ACC112 (cell line): ENCODE results near the gene DENND1C.

ENCODE experiments used
- H2AFZ ChIP-seq: fragments of 200-600 bp; sonication (generic); one replicate; pipeline ENCODE4 v1.6.0; 2017; ENCODE audit warnings: antibody characterized with exemption, low read length; ENCODE audit not compliant: unreplicated experiment
- H3K27ac ChIP-seq: fragments of 200-600 bp; sonication (generic); 2 replicates; pipeline ENCODE4 v1.5.1; 2014; ENCODE audit warnings: low read depth, mild to moderate bottlenecking, antibody characterized with exemption, low read length, moderate library complexity
- H3K27me3 ChIP-seq: fragments of 200-600 bp; sonication (generic); 2 replicates; pipeline ENCODE4 v1.6.1; 2014; ENCODE audit warnings: mild to moderate bottlenecking, antibody characterized with exemption, low read length, moderate library complexity, mixed read lengths; ENCODE audit not compliant: insufficient read depth
- H3K36me3 ChIP-seq: fragments of 200-600 bp; sonication (generic); 2 replicates; pipeline ENCODE4 v1.6.1; 2016; ENCODE audit warnings: mild to moderate bottlenecking, antibody characterized with exemption, low read length, moderate library complexity, mixed read lengths; ENCODE audit not compliant: insufficient read depth
- H3K4me1 ChIP-seq: fragments of 200-600 bp; sonication (generic); one replicate; pipeline ENCODE4 v1.6.1; 2016; ENCODE audit warnings: low read length, mixed read lengths; ENCODE audit not compliant: insufficient read depth, unreplicated experiment, control insufficient read depth
- H3K4me3 ChIP-seq: fragments of 200-600 bp; sonication (generic); 2 replicates; pipeline ENCODE4 v1.5.1; 2014; ENCODE audit warnings: mild to moderate bottlenecking, low read depth, low read length
- H3K79me2 ChIP-seq: fragments of 200-600 bp; sonication (generic); one replicate; pipeline ENCODE4 v1.6.0; 2016; ENCODE audit warnings: low read length; ENCODE audit not compliant: control insufficient read depth, unreplicated experiment, insufficient read depth

The DENND1C gene

DNA sequence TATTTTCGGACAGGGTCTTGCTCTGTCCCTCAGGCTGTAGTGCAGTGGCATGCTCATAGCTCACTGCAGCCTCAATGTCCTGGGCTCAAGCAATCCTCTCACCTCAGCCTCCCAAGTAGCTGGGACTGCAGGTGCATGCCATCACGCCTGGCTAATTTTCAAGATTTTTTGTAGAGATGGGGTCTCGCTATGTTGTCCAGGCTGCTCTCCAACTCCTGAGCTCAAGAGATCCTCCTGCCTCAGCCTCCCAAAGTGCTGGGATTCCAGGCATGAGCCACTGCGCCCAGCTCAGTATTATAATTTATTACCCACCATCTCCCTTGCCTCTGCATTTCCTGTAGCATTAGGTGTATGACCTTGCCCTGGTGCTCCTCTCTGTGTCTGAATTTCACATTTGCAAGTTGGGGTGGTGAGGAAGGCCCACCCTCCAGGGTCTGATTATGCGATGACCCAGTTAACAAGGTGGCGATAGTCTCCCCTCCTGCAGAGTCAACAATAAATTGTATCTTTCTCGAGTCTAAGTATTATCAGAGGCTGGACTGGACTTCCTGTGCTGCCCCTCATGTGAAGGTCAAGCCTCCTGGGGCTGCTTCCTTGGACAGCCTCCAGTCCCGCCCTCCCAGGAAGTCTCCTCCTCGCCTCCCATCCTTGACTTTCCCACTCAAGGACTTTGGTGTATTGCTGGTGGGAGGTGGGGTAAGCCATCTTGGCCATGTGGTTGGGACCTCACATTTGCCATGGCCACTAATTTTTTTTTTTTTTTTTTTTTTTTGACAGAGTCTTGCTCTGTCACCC is 22.0 kb upstream of the DENND1C start:
- H3K27ac ChIP-seq: no peak overlapping the region
- peaks cover 31% of the 10 kb centered on the region for H3K27me3 ChIP-seq
- H3K79me2 ChIP-seq: no peaks in the 10 kb centered on the region
- H2AFZ ChIP-seq: no peak overlapping the region
- H3K36me3 ChIP-seq: no peaks in the 10 kb centered on the region
- H3K4me1 ChIP-seq: no peaks in the 10 kb centered on the region
- no peak overlapping the region for H3K4me3 ChIP-seq

DNA sequence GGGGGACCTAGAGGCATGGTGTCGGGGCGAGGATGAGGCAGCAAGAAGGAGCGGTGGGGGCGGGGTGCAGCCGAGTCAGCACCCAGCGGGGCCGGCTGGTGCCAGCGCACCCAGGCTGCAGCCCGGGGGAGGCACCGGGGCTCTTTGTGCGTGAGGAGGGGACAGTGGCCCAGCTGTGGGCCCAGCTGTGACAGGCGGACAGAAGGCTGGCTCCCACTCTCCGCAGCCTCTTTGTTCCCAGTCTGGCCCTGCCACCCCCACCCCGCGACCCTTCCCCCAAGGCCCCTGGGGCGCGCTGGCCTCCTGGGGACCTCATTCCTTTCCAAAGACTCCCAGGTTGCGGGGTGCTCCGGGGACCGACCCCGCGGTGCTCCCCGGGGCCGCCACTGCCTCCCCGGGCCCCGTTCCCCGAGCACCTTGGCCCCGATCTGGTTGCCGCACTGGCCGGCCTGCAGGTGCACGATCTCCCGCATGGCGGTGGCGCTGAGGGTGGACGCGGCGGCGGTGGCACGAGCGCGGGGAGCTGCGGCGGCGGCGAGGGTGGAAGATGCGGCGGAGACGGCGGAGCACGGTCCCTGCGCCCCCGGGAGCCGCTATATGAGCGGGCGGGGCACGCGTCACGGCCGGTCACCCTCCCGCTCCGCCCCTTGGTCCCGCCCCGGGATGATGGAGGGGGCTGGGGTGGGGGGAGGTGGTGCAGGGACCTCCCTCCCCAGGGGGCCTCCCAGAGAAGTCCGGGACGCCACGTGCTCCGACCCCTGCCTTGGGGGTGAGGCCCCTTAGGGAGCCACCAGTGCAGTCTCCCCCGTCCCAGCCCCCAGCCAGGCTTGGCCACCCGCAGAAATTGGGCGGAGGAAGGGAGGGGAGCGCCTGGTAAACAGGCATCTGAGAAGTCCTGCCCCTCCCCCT is 20.4 kb upstream of the DENND1C start, which contains the start of gene TUBB4A:
TSS of gene TUBB4A (minus strand) at position 570 of the 909 bp plus-strand sequence. CDS start at position 473, 97 bp downstream.
- H3K27ac ChIP-seq: no peak within 1 kb of the TSS
- peaks cover 31% of the 10 kb centered on the region for H3K27me3 ChIP-seq
- H3K4me3 ChIP-seq: peak within 1 kb of the TSS; percentile 62
- no peaks in the 10 kb centered on the region for H3K4me1 ChIP-seq
- no peak within 1 kb of the TSS for H2AFZ ChIP-seq
- no peaks in the 10 kb centered on the region for H3K79me2 ChIP-seq
- H3K36me3 ChIP-seq: no peaks in the 10 kb centered on the region

DNA sequence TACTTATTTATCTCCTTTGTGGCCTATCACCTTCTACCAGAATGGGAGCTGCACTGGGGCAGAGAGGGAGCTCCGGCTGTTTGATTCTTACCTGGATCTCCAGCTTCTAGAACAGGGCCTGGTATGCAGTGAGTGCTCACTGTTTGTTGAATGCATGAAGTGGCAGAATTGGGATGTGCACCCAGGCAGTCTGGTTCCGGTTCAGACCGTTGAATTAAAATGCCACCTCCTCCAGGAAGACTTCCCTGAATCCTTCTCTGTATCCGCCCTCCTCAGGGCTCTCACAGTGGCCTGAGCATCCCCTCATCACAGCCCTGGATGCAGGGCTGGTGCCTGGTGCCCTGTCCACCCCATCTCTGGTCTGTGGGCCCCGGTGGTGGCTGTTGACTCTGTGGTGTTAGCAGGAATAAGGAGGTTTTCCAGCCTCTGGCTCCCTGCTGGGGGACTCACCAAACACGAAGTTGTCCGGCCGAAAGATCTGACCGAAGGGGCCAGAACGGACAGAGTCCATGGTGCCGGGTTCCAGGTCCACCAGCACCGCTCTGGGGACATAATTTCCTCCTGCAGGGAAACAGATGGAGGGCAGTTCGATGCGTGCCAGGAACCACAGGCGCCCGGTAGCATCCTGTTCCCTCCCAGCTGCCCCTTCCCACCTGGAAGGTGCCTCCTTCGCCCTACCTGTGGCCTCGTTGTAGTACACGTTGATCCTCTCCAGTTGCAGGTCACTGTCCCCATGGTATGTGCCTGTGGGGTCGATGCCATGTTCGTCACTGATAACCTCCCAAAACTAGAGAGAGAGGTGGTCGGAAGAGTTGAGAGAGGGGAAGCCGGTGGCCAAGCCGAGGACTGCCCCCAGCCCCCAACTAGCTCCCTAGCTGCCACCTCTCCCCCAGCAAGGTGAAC is 19.5 kb upstream of the DENND1C start:
- Histone ChIP-seq H3K36me3 (no peaks in the 10 kb centered on the region), H3K4me1 (no peaks in the 10 kb centered on the region), H3K79me2 (no peaks in the 10 kb centered on the region), H2AFZ (no peak overlapping the region), H3K27me3 (peaks cover 31% of the 10 kb centered on the region), H3K27ac (no peak overlapping the region), H3K4me3 (no peak overlapping the region)

DNA sequence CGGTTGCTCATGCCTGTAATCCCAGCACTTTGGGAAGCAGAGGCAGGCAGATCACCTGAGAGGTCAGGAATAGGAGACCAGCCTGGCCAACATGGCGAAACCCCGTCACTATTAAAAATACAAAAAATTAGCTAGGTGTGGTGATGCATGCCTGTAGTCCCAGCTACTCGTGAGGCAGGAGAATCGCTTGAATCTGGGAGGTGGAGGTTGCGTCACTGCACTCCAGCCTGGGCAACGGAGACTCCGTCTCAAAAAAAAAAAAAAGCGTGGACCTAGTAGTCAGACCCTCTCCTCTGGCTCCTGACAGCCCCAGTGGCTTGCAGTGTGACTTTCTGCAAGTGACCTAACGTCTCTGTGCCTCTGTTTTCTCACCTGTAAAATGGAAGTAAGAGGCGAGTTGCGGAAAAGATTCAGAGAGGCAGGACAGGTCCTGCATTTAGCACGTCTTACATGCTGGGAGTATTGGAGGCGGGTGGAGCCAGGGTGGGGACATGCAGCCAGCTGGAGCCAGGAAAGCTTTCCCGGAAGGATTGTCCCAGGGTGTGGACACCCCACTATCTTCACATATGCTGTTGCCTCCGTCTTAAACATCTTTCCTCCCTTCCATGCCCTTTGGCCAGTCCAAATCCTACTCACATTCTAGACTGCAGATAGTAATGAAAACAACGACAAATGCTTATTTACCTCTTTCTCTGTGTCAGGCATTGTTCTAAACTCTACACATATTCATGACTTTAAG is 17.6 kb upstream of the DENND1C start:
- no peaks in the 10 kb centered on the region for H3K79me2 ChIP-seq
- peaks cover 31% of the 10 kb centered on the region for H3K27me3 ChIP-seq
- no peaks in the 10 kb centered on the region for H3K36me3 ChIP-seq
- H3K4me3 ChIP-seq: no peak overlapping the region
- no peaks in the 10 kb centered on the region for H3K4me1 ChIP-seq
- H2AFZ ChIP-seq: no peak overlapping the region
- H3K27ac ChIP-seq: no peak overlapping the region

DNA sequence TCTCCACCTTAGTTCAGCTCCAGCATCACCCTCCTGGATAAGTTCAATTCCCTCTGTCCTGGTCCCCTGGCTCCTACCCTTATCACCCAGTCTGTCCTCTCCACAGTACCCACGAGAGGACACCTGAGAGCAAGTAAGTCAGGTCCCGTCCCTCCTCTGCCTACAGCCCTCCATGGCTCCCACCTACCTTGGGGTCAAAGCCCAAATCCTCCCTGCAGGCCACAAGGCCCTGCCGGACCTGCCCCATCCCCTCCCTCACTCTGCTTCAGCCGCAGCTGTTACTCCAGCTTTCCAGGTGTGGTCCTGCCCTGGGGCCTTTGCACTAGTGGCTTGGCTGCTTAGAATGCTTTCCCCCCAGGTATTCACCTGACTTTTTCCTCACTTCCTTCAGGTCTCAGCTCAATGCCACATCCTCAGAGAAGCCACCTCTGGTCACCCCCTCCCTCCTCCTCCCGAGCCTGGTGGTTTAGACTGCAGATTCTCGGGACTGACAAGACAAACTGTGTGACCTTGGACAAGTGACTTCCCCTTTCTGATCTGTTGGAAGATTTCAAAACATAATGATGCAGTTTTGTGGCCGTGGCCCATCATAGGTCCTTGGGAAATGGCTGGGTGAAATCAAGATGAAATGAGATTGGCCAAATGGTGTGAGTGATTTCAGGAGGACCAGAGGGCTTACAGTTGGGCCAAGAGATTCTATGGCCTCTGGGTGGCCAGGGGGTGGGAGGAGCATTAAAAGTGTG is 16.9 kb upstream of the DENND1C start:
- Histone ChIP-seq H3K27me3 (peaks cover 31% of the 10 kb centered on the region), H2AFZ (no peak overlapping the region), H3K27ac (no peak overlapping the region), H3K4me3 (no peak overlapping the region), H3K79me2 (no peaks in the 10 kb centered on the region), H3K36me3 (no peaks in the 10 kb centered on the region), H3K4me1 (no peaks in the 10 kb centered on the region)

DNA sequence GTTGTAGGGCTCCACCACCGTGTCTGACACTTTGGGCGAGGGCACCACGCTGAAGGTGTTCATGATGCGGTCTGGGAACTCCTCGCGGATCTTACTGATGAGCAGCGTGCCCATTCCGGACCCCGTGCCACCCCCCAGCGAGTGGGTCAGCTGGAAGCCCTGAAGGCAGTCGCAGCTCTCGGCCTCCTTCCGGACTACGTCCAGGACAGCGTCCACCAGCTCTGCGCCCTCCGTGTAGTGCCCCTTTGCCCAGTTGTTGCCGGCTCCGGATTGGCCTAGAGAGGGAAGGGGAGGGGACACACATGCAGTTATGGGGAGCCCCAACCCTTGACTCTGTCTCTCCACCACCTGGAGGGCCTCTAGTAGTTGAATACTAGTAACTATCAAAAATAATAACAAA is 14.4 kb upstream of the DENND1C start:
- no peaks in the 10 kb centered on the region for H3K4me1 ChIP-seq
- H3K4me3 ChIP-seq: no peak overlapping the region
- H3K79me2 ChIP-seq: no peaks in the 10 kb centered on the region
- H3K36me3 ChIP-seq: no peaks in the 10 kb centered on the region
- H2AFZ ChIP-seq: no peak overlapping the region
- peaks cover 12% of the 10 kb centered on the region for H3K27me3 ChIP-seq
- H3K27ac ChIP-seq: no peak overlapping the region

DNA sequence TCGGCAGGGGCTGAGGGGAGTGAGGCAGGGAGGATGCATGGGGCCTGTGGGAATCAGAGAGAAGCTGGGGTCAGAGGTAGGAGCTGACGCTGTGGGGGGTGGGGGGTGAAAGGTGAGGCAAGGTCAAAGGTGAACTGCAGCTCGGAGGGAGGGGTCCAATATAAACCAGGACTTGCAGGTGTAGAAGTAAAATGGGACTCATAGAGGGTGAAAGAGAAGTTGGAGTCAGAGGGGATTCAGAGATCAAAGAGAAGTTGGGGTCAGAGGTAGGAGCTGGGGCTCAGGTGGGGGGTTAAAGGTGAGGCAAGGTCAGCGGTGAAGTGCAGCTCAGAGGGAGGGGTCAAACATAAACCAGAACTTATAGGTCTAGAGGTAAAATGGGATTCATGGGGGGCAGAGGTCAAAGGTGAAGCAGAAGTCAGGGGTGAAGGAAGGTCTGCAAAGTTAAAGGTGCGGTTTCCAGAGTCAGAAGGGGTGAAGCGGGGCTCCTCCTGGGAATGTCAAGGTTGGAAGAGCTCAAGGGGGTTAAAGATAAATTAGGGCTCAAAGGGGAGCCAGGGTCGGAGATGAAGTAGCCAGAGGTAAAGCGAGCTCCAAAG is 12.9 kb upstream of the DENND1C start:
- H3K4me3 ChIP-seq: no peak overlapping the region
- no peaks in the 10 kb centered on the region for H3K36me3 ChIP-seq
- no peak overlapping the region for H2AFZ ChIP-seq
- no peaks in the 10 kb centered on the region for H3K4me1 ChIP-seq
- H3K79me2 ChIP-seq: no peaks in the 10 kb centered on the region
- H3K27me3 ChIP-seq: 0 out of 2 replicates have a peak, but pooled peaks cover 5% of the 10 kb centered on the region
- no peak overlapping the region for H3K27ac ChIP-seq

DNA sequence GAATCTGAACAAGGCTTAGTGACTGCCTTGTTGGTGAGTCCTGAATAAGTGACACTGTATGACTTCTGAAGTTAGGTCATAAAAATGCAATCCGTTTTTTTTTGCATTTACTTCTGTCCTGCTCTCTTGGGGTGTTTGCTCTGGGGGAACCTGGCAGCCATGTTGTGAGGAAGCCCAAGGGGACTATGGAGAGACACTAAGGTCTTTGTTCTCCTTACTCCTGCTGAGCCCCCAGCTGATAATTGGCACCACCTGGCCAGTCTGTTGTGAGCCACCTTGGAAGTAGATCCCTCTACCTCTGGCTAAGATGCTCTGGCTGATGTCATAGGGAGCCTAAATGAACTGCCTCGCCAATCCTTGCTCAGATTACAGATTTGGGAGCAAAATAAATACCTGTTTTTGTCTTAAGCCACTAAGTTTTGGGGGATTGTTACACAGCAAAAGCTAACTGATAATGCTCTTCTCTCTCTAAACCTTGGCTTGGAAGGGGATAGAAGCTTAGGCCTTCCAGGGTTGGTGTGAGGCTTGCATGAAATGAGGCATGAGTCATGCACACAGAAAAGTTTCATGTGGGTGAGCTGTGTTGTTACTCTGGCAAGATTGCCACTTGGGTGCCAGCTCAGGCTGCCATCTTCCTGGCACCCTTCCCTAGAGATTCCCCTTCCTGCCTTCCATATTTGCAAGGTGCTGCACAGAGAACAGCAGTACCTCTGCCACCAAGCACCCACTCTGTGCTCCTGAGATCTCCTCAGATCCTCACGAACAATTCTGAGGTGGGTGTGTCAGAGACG is 10.4 kb upstream of the DENND1C start:
- no peaks in the 10 kb centered on the region for H3K36me3 ChIP-seq
- no peak overlapping the region for H3K4me3 ChIP-seq
- no peaks in the 10 kb centered on the region for H3K79me2 ChIP-seq
- no peaks in the 10 kb centered on the region for H3K4me1 ChIP-seq
- no peak overlapping the region for H2AFZ ChIP-seq
- 0 out of 2 replicates have a peak, but pooled peaks cover 3% of the 10 kb centered on the region for H3K27me3 ChIP-seq
- no peak overlapping the region for H3K27ac ChIP-seq
